Ovary (tissue), 9 donors: ENCODE results near the gene FANK1. TPM values are rescaled to one million over a fixed set of nuclear protein-coding genes. Genes with fewer than 3 reads are reported as not detected.

Experiments
- DNase-seq, 5 donors: peaks; one replicate each; pipeline ENCODE4 v3.0.0-alpha.2; 2019 to 2020
- H3K27ac ChIP-seq, 2 donors: fragments of 200-600 bp; one replicate each; pipeline versions ENCODE4 v1.5.1 to v1.8.0; 2019 to 2022
- H3K27me3 ChIP-seq: fragments of 200-600 bp; one replicate; pipeline ENCODE4 v1.8.0; 2022
- H3K36me3 ChIP-seq: fragments of 200-600 bp; sonication (generic); one replicate; pipeline ENCODE4 v1.5.1; 2019
- H3K4me1 ChIP-seq: one replicate; pipeline ENCODE4 v1.8.1; 2013; ENCODE audit warnings: mild to moderate bottlenecking, moderate library complexity; ENCODE audit not compliant: insufficient read depth
- H3K4me3 ChIP-seq: fragments of 200-600 bp; sonication (generic); one replicate; pipeline ENCODE4 v1.5.1; 2017
- H3K9me3 ChIP-seq, 2 donors: fragments of 200-600 bp in 1 of 2; sonication (generic) in 1 of 2; one replicate each; pipeline versions ENCODE4 v1.5.1 to v1.8.1; 2013 to 2019; ENCODE audit warnings: mild to moderate bottlenecking in 1 of 2, moderate library complexity in 1 of 2
- CTCF ChIP-seq, 3 donors: fragments of 450-650 bp in 2 of 3; fragments of 200-600 bp in 1 of 3; IDR thresholded peaks; one replicate each; pipeline versions ENCODE4 v1.5.1 to v1.8.0; 2016 to 2022; ENCODE audit warnings: antibody characterized with exemption in 3 of 3, mild to moderate bottlenecking in 1 of 3
- EP300 ChIP-seq: sonication (generic); formaldehyde crosslinking; IDR thresholded peaks from one replicate; pipeline ENCODE4 v1.6.1; 2017; ENCODE audit warnings: antibody characterized with exemption
- POLR2A ChIP-seq: fragments of 450-650 bp; IDR thresholded peaks from one replicate; pipeline ENCODE4 v1.6.1; 2017; ENCODE audit warnings: antibody characterized with exemption, mild to moderate bottlenecking, moderate library complexity
- WGBS, 3 donors: extraction: QIAGEN DNeasy Blood & Tissue Kit in 1 of 3; methylation state at CpG; one replicate each; pipeline versions ENCODE4 v1.1.5 to v1.1.7; 2013 to 2017; 5-methylcytosine and 5-hydroxymethylcytosine counted together
- intact Hi-C, 4 donors: fragments of 100-400 bp; cut with DNase I; formaldehyde crosslinking; loops; one replicate each; pipeline versions ENCODE4 v1.11.0 to v1.15.1; 2022 to 2023
- polyA plus RNA-seq, 2 donors: library from polyadenylated mRNA; stranded (reverse); fragments of 200-250 nt in 1 of 2; fragments of 350-450 nt in 1 of 2; fragmentation: Illumina TruSeq in 1 of 2; extraction: RNeasy Lipid Tissue Mini Kit (QIAGEN cat#74804) in 1 of 2; gene quantifications; one replicate each; pipeline ENCODE4 v1.2.3, GENCODE V29; 2013 to 2014
- total RNA-seq, 7 donors: library from RNA; depleted of rRNA in 2 of 7; stranded (reverse); fragments of >200 nt in 2 of 7; fragmentation: NEBNext Ultra II Directional in 3 of 7; extraction: Animal tissue kit (Norgen Biotek cat#: 25700) in 3 of 7; gene quantifications; one replicate each; pipeline versions ENCODE4 v1.1.0 to v1.2.4, GENCODE V29; 2016 to 2023
- donor health status: DM: no; HTN: no; CAD: no; lungs with moderate emphysema.
- donor health status: DM: no; HTN: no; CAD: no.
- donor health status: Bipolar disorder and iron deficiency.
- donor health status: DM: yes; HTN: yes; CAD: no.
- donor health status: DM: no; HTN: no; CAD: no.
- donor health status: DM: yes; HTN: yes; CAD: no.

FANK1 gene
- total and polyA plus RNA-seq, 9 donors: 4.9 to 27.0 (median 5.6) TPM

- DNase-seq: peak in 1 of 5 donors; percentile 36
- Histone ChIP-seq H3K4me1 (peaks cover 4% of the 10 kb centered on the region), H3K27me3 (no peaks in the 10 kb centered on the region), H3K27ac (no peak overlapping the region), H3K4me3 (no peak overlapping the region), H3K9me3 (no peaks in the 10 kb centered on the region), H3K36me3 (no peaks in the 10 kb centered on the region)
- intact Hi-C loops: no loop called here
- WGBS, 3 donors: 33 to 47% (median 47%) methylated on average over 12 of the region's 12 CpGs
- TF ChIP-seq CTCF (IDR thresholded peaks at IDR 0.05) (no peak), POLR2A (no peak), EP300 (no peak)
Observed at GRCh38 chr10:126041804-126042231, 145.5 kb downstream of the FANK1 start.

- H3K36me3 ChIP-seq: no peaks in the 10 kb centered on the region
- 77 to 83% (median 77%) methylated on average over 4 of the region's 4 CpGs for WGBS, 3 donors
- H3K4me1 ChIP-seq: peaks cover 4% of the 10 kb centered on the region
- no peak overlapping the region for H3K27ac ChIP-seq
- intact Hi-C loops: no loop called here
- H3K4me3 ChIP-seq: no peak overlapping the region
- H3K9me3 ChIP-seq: no peaks in the 10 kb centered on the region
- no peak for DNase-seq
- no peaks in the 10 kb centered on the region for H3K27me3 ChIP-seq
- no peak for TF ChIP-seq POLR2A
- TF ChIP-seq CTCF (IDR thresholded peaks at IDR 0.05): no peak
- TF ChIP-seq EP300: no peak
Observed at GRCh38 chr10:126042354-126042753, 146.0 kb downstream of the FANK1 start.

- intact Hi-C loops: no loop called here
- H3K4me1 ChIP-seq: peaks cover 4% of the 10 kb centered on the region
- H3K36me3 ChIP-seq: no peaks in the 10 kb centered on the region
- no peaks in the 10 kb centered on the region for H3K27me3 ChIP-seq
- no peak for TF ChIP-seq POLR2A
- TF ChIP-seq EP300: no peak
- TF ChIP-seq CTCF (IDR thresholded peaks at IDR 0.05): no peak
- WGBS, 3 donors: 86 to 94% (median 88%) methylated on average over 10 of the region's 10 CpGs
- DNase-seq: no peak
- H3K9me3 ChIP-seq: no peaks in the 10 kb centered on the region
- H3K27ac ChIP-seq: no peak overlapping the region
- no peak overlapping the region for H3K4me3 ChIP-seq
Observed at GRCh38 chr10:126042906-126043305, 146.5 kb downstream of the FANK1 start.

- Histone ChIP-seq H3K9me3 (no peaks in the 10 kb centered on the region), H3K27me3 (no peaks in the 10 kb centered on the region), H3K27ac (no peak overlapping the region), H3K4me1 (peaks cover 4% of the 10 kb centered on the region), H3K4me3 (no peak overlapping the region), H3K36me3 (no peaks in the 10 kb centered on the region)
- no peak for TF ChIP-seq EP300
- no peak for TF ChIP-seq CTCF (IDR thresholded peaks at IDR 0.05)
- no peak for TF ChIP-seq POLR2A
- intact Hi-C loops: no loop called here
- DNase-seq: no peak
- WGBS, 3 donors: 86 to 89% (median 86%) methylated on average over 10 of the region's 10 CpGs
Observed at GRCh38 chr10:126043389-126043788, 147.0 kb downstream of the FANK1 start.
